ENCODE measurements around the gene HSPH1.

GRCh38 chr13:31122143-31122542, 39.6 kb downstream of the HSPH1 start:
- TF ChIP-seq REST (IDR thresholded peaks at IDR 0.05) (no peak), NR2F2 (IDR thresholded peaks at IDR 0.05) (no peak), SP1 (IDR thresholded peaks at IDR 0.05) (no peak), CTCF (IDR thresholded peaks at IDR 0.05; ENCODE audit: low read depth, low read length, missing input control) (no peak), JUND (IDR thresholded peaks at IDR 0.05) (no peak), RAD21 (IDR thresholded peaks at IDR 0.05) (no peak), TAF1 (conservative IDR thresholded peaks at IDR 0.05) (no peak), GABPA (IDR thresholded peaks at IDR 0.05 in 1 of 2, conservative IDR thresholded peaks at IDR 0.05 in 1 of 2) (no peak), ATF3 (IDR thresholded peaks at IDR 0.05) (no peak), FOXA1 (IDR thresholded peaks at IDR 0.05) (no peak), MAX (IDR thresholded peaks at IDR 0.05) (no peak)
